PFSK-1 (cell line): Measurements from ENCODE around the gene CAMKV.

Experiments used
- FOXP2 ChIP-seq: optimal IDR thresholded peaks from 2 replicates; pipeline ENCODE3; 2011; ENCODE audit warnings: borderline replicate concordance, control low read depth, inconsistent platforms; ENCODE audit not compliant: insufficient read depth; ENCODE audit errors: extremely low read length, extremely low read depth
- POLR2AphosphoS5 ChIP-seq: IDR thresholded peaks from 2 replicates; pipeline ENCODE4 v1.6.1; 2012; ENCODE audit warnings: low read depth, mild to moderate bottlenecking, control low read depth, low read length, moderate library complexity
- SIN3A ChIP-seq: IDR thresholded peaks from 2 replicates; pipeline ENCODE4 v1.6.1; 2012; ENCODE audit warnings: mild to moderate bottlenecking, low read length, moderate library complexity, borderline replicate concordance; ENCODE audit not compliant: insufficient read depth
- TAF1 ChIP-seq: IDR thresholded peaks from 2 replicates; pipeline ENCODE4 v1.6.1; 2012; ENCODE audit warnings: low read length, control low read depth, borderline replicate concordance; ENCODE audit not compliant: insufficient read depth
- TF ChIP-seq, protein P1 (sequence below), 2 experiments: IDR thresholded peaks; 2 replicates each; pipeline versions ENCODE4 v1.6.1 to v1.8.0; 2011 to 2012; ENCODE audit warnings: low read depth in 2 of 2, low read length in 2 of 2, control low read depth in 1 of 2, inconsistent platforms in 1 of 2, mild to moderate bottlenecking in 1 of 2, moderate library complexity in 1 of 2; ENCODE audit not compliant: insufficient read depth in 1 of 2

The CAMKV gene

DNA sequence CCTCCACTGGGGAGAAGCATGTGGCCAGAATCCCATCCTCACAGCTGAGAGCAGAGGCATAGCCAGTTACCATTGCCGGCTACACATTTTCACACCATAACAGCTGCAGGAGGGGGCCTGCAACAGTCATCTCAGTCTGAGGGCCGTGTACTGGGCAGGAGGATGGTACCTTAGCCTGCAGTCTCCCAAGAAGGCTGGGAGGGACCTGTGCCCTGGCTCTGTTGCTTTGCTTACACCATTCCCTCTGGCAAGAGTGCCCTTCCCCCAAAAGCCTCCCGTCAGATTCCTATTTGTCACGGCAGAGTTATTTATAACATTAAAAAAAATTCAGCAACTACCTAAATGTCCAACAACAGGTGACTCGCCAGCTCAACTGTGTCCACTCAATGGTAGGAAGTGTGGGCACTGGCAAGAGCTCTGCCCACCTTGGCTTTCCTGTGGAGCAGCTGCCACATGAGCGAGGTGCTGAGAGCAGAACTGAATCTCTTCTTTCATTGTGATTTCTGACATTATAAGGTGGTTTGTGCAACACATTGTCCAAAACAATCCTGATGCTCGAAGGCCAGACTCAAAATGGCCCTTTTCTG, 4.4 kb downstream of the CAMKV start:
- TF ChIP-seq TAF1 (no peak), POLR2AphosphoS5 (no peak)

DNA sequence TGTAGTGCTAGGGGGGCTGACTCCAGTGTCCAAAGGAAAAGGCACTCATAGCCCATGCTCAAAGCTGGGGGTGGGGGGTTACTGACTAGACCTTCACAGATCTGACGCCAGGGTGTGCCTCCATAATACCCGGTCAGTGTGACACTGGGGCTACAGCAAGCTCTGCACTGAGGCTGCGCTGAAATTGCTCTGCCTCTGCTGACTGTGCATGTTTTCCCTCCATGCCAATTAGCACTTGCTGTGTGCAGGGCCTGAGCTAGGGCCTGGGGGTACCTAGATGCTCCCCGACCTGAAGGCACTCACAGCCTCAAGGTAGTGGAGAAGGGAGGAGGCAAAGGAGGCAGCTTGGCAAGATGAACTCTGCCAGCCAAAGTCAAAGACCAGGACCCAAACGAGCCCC, 5.2 kb downstream of the CAMKV start:
- no peak for TF ChIP-seq TAF1
- TF ChIP-seq FOXP2, result no peak
- TF ChIP-seq, protein P1, sequence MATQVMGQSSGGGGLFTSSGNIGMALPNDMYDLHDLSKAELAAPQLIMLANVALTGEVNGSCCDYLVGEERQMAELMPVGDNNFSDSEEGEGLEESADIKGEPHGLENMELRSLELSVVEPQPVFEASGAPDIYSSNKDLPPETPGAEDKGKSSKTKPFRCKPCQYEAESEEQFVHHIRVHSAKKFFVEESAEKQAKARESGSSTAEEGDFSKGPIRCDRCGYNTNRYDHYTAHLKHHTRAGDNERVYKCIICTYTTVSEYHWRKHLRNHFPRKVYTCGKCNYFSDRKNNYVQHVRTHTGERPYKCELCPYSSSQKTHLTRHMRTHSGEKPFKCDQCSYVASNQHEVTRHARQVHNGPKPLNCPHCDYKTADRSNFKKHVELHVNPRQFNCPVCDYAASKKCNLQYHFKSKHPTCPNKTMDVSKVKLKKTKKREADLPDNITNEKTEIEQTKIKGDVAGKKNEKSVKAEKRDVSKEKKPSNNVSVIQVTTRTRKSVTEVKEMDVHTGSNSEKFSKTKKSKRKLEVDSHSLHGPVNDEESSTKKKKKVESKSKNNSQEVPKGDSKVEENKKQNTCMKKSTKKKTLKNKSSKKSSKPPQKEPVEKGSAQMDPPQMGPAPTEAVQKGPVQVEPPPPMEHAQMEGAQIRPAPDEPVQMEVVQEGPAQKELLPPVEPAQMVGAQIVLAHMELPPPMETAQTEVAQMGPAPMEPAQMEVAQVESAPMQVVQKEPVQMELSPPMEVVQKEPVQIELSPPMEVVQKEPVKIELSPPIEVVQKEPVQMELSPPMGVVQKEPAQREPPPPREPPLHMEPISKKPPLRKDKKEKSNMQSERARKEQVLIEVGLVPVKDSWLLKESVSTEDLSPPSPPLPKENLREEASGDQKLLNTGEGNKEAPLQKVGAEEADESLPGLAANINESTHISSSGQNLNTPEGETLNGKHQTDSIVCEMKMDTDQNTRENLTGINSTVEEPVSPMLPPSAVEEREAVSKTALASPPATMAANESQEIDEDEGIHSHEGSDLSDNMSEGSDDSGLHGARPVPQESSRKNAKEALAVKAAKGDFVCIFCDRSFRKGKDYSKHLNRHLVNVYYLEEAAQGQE (IDR thresholded peaks at IDR 0.05; ENCODE audit: insufficient read depth in 1 of 2, low read depth in 2 of 2, low read length in 2 of 2), result no peak
- no peak for TF ChIP-seq POLR2AphosphoS5

DNA sequence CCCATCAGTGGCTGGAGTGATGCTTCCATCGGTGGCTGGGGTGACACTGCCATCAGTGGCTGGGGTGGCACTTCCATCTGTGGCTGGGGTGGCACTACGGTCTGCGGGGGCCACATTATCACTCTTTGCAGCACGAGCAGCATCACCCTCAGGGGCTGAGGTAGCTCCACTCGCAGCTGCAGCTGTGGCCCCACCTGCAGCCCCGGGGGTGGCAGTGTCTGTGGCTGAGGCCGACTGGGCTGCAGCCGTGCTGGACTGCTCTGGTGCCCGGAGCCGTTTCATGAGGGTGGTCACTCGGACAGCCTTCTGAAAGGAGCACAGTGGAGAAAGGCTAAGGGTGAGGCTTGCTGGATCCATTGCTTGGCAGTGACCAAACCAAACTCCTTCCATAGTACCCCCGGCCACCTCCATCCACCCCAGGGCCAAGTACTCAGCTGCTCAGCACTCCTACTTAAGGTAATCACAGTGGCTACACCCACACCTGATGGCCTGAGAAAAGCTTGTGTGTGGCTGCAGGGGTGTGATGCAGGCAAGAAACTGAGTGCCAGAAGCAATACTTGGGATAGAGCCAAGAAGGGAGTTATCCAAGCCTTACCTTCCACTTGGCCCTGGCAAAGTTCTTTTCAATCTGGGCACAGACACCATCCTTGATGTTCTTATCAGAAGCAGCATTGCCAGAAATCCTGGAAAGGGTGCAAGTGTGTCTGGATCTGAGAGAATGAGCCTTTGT, 10.0 kb downstream of the CAMKV start:
- TF ChIP-seq SIN3A (no peak), POLR2AphosphoS5 (no peak), TAF1 (no peak), FOXP2 (no peak)
- TF ChIP-seq, protein P1 (IDR thresholded peaks at IDR 0.05; ENCODE audit: insufficient read depth in 1 of 2, low read depth in 2 of 2, low read length in 2 of 2), result no peak

DNA sequence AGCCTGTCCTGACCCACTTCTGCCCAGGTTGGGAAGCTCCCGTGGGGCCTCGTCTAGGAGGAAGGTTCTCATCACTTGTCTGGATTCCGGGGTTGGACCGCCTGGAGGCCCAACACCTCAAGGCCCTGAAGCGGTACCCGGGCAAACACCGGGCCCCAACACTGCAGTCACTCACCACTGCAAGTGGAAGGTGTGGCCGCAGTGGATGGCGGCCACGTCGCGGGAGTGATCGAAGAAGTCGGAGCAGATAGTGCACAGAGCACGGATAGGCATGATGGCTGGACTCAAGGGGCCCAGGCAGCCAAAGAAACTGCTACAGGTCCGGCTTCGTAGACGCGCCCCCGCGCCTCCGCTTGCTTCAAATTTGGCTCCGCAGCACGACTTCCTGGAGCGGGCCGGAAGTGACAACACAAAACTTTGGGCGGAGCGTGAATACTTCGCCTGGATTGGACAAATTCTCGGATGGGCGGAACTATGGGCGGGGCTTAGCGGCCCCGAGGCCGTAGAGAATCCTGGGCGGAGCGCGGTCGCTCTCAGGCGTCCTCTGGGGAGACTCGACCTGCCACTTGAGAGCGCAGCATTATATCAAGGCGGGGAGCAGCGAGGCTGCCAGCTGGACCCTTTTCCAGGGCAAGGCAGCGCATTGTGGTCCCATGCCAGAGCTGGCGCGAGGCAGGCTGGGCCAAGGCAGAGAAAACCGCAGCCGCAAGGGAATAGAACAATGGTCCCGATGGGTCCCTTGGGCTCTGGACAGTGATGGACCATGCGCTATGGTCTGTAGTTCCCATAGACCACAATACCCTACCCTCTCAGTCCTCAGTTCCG, 13.3 kb downstream of the CAMKV start, which contains the start of gene TRAIP:
Gene TRAIP, minus strand, starts transcription at position 384 of the 825 bp plus-strand sequence. Its CDS starts 111 bp downstream, at position 273.
- TF ChIP-seq POLR2AphosphoS5, result peak; percentile 75
- no peak for TF ChIP-seq FOXP2
- 0 out of 2 replicates have a peak, but pooled peaks have one; percentile 38 for TF ChIP-seq TAF1
- TF ChIP-seq SIN3A, result peak; percentile 85; the same call in 1 of the 2 replicates
- TF ChIP-seq, protein P1 (IDR thresholded peaks at IDR 0.05; ENCODE audit: insufficient read depth in 1 of 2, low read depth in 2 of 2, low read length in 2 of 2), result no peak

DNA sequence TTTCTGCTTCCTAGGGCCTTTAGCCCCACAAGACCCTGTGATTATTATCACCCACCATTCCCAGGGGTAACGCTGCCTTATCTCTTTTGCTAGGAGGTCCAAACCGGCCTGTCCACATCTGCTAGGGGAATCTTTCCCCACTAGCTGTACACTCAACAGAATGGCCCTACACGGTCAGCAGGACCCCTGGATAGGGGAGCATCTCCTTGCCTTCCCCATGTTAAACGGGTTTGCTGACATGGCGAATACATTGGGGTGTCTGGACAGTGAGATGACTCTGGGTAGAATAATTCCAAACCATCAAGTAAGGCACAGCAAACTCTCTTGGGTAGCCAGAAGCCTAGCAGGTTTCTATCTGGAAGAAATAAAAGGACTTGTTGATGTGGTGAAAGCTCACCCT, 14.0 kb downstream of the CAMKV start:
- TF ChIP-seq, protein P1 (IDR thresholded peaks at IDR 0.05; ENCODE audit: insufficient read depth in 1 of 2, low read depth in 2 of 2, low read length in 2 of 2), result no peak
- TF ChIP-seq SIN3A (no peak), TAF1 (no peak), POLR2AphosphoS5 (no peak), FOXP2 (no peak)
